ENCODE measurements around the gene VMP1. TPM values are rescaled to one million over a fixed set of nuclear protein-coding genes. Genes with fewer than 3 reads are reported as not detected.
A peak's percentile ranks its signal among the peaks of the same experiment; 100 is the strongest.

VMP1 gene
- total and polyA plus RNA-seq, 2 of the 13 experiments (the other 11 are each of a cell fraction or from before 2014, with no cell fraction given) = 186 to 271 TPM

- no peak for TF ChIP-seq ZNF234 (CRISPR knock-in tag; conservative IDR thresholded peaks at IDR 0.05)
- peak; percentile 94 for TF ChIP-seq ZSCAN5A (CRISPR knock-in tag; IDR thresholded peaks at IDR 0.05; ENCODE audit: borderline replicate concordance)
- TF ChIP-seq ZBTB40 (IDR thresholded peaks at IDR 0.05) = no peak
- peak; percentile 64; the same call in 1 of the 2 replicates for TF ChIP-seq ZBTB40 (CRISPR knock-in tag; IDR thresholded peaks at IDR 0.05)
- TF ChIP-seq MIXL1 (CRISPR knock-in tag; IDR thresholded peaks at IDR 0.05) = peak; percentile 99
- TF ChIP-seq ZNF282 (IDR thresholded peaks at IDR 0.05; ENCODE audit: partially characterized antibody) = no peak
- no peak for TF ChIP-seq ZNF7 (CRISPR knock-in tag; IDR thresholded peaks at IDR 0.05)
- no peak for TF ChIP-seq ZNF709 (CRISPR knock-in tag; IDR thresholded peaks at IDR 0.05)
- no peak for TF ChIP-seq KDM5B (CRISPR knock-in tag; IDR thresholded peaks at IDR 0.05; ENCODE audit: borderline replicate concordance)
- TF ChIP-seq E2F2 (CRISPR knock-in tag; IDR thresholded peaks at IDR 0.05; ENCODE audit: borderline replicate concordance) = no peak
- TF ChIP-seq DR1 (CRISPR knock-in tag; IDR thresholded peaks at IDR 0.05) = no peak
- TF ChIP-seq HCFC1 (IDR thresholded peaks at IDR 0.05; ENCODE audit: low read depth, low read length) = no peak
- TF ChIP-seq ZNF331 (CRISPR knock-in tag; IDR thresholded peaks at IDR 0.05) = peak; percentile 99
- TF ChIP-seq NR3C1 (CRISPR knock-in tag; IDR thresholded peaks at IDR 0.05) = no peak
- peak; percentile 64 for TF ChIP-seq NFYC (CRISPR knock-in tag; IDR thresholded peaks at IDR 0.05)
- peak; percentile 78; the same call in 1 of the 2 replicates for TF ChIP-seq HNF4G (IDR thresholded peaks at IDR 0.05; ENCODE audit: borderline replicate concordance, low read depth, low read length)
- peak; percentile 79; the same call in 1 of the 2 replicates for TF ChIP-seq HNF4G (CRISPR knock-in tag; IDR thresholded peaks at IDR 0.05; ENCODE audit: borderline replicate concordance, low read depth)
- TF ChIP-seq AKAP8 (CRISPR knock-in tag; IDR thresholded peaks at IDR 0.05) = peak; percentile 71; the same call in 1 of the 2 replicates
- TF ChIP-seq ZNF550 (CRISPR knock-in tag; IDR thresholded peaks at IDR 0.05; ENCODE audit: borderline replicate concordance) = no peak
- no peak; the same call in 1 of the 2 replicates for TF ChIP-seq HIVEP1 (CRISPR knock-in tag; IDR thresholded peaks at IDR 0.05)
These were observed 79.3 kb downstream of the VMP1 start (continued) for GRCh38 chr17:59786536-59787319.
